T-helper 2 cell treated with Interferon-gamma antibody and Interleukin-4, amounts not matched to agents 100 ng/mL and 5 ng/mL, for 36 hours (primary cell): ENCODE data around the gene NTRK3. TPM values are rescaled to one million over a fixed set of nuclear protein-coding genes. Genes with fewer than 3 reads are reported as not detected.

Source experiments
- intact Hi-C: fragments of 100-400 bp; cut with micrococcal nuclease; formaldehyde crosslinking; loops from one replicate; pipeline ENCODE4 v1.15.1; 2023
- total RNA-seq: library from RNA; stranded (reverse); gene quantifications from 2 replicates; pipeline ENCODE4 v1.2.3, GENCODE V29; 2022

Gene NTRK3
- total RNA-seq, 1 donor from 2014 or later = not detected

- intact Hi-C loops = no loop called here
These were observed 353.6 kb downstream of the NTRK3 start for GRCh38 chr15:87902772-87903426.

- intact Hi-C loops = no loop called here
These were observed 354.4 kb downstream of the NTRK3 start for GRCh38 chr15:87901926-87902690.

DNA sequence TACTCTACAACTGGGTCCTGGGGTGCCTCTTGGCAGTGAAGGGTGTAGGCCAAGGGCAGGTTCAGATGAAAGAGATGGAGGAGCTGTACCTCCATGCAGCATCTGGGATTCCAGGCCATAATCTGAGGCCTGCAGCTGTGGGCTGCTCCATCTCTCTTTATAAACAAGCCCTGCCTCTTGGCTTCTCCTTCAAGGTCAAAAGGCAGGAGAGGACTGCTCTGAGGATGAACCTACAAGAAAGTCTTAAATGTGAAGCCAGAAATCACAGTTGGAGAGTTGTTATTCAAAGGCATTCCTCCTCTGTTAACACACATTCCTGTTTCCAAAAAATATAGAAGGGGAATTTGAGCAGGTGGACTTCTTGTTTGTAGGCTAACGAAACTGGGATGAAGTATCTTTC is 355.5 kb downstream of the NTRK3 start:
- intact Hi-C loops = no loop called here

GRCh38 chr15:87896936-87897335 is 359.6 kb downstream of the NTRK3 start:
- intact Hi-C loops = no loop called here

DNA sequence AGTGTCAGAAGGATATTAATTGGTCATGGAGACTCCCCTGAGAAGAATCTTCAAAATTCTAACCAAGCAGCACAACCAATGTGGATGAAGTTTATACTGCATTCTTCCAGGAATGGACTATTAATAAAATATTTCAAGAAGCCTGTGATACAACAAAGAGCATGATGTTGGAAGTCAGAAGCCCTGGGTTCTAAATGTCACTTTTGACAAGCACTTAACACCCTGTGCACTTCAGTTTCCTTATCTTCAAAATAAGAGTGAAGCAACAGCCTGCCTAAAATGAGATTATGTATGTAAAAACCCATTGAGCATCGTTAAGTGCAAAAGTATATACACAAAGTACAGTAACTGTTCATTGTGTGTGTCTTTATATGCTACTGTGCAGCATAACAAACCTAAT is 369.4 kb downstream of the NTRK3 start:
- intact Hi-C loops = no loop called here

GRCh38 chr15:87881026-87881425 is 375.5 kb downstream of the NTRK3 start:
- intact Hi-C loops = no loop called here

GRCh38 chr15:87877822-87878542 is 378.6 kb downstream of the NTRK3 start:
- intact Hi-C loops = no loop called here

- intact Hi-C loops = no loop called here
These were observed 379.3 kb downstream of the NTRK3 start for GRCh38 chr15:87877114-87877810.

GRCh38 chr15:87874896-87875711 is 381.4 kb downstream of the NTRK3 start:
- intact Hi-C loops = no loop called here

- intact Hi-C loops = no loop called here
These were observed 383.0 kb downstream of the NTRK3 start for GRCh38 chr15:87873516-87873915.

DNA sequence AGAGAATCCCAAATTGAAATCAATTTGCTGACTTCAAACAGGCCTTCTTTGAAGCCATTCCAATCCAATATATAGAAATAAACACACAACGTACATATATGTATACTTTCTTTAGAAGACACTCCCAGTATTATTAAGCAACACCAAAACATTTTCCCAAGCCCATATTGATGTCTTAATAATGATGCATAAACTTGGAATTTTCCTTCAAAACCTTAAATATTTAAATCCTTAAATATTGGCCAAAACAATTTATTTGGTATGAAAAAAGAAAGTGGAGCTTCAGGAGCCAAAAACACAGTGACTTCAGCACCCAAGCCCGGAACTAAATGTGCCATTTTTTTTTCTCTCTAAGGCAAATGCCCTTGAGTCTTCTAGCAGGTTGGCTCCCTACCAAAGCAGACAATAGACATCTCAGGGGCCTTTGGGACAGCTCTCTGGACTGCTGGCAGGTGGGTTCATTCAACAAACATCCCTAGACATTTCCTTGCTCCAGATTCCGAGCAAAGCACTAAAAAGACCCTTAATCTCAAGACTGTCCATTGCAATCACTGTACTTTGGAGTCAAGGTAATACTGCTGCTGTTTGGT is 384.7 kb downstream of the NTRK3 start:
- intact Hi-C loops = no loop called here

GRCh38 chr15:87871258-87871681 is 385.3 kb downstream of the NTRK3 start:
- intact Hi-C loops = no loop called here

DNA sequence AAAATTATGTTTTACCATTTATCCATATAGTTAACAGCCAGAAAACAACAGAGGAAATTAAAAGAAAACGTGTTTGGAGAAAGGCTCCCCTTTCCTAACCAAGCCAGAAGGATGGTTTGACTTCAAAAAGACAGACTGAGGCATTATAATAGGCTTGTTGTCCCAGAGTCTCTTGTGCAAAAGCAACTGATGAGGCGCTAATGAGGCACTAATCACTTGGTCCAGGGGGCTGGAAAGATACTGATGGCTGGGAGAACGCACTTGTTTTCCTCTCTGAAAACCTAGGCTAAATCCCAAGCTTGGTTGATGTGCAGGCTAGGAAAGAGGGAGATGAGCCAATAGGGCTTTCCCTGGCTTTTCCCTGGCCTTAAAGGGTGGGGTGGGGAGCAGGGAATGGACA is 389.6 kb downstream of the NTRK3 start:
- intact Hi-C loops = no loop called here

GRCh38 chr15:87863152-87863551 is 393.4 kb downstream of the NTRK3 start:
- intact Hi-C loops = no loop called here

DNA sequence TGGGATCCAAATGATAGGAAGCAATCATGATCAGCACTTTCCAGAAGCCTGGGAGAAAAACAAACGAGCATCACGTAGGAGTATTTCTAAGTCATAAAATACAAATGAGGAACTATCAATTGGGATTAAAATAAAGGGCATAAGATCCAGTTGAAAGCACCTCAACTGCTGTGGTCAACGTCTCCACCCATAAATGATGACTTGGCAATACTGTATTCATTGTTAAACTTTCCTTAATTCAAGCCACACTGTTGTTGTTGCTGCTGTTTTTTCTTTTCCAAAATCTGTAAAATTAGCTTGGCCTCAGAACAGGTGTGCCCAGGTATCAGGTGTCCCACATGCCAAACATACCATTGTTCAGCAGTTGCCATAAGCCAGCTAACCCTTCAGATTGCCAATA is 395.8 kb downstream of the NTRK3 start:
- intact Hi-C loops = no loop called here

- intact Hi-C loops = no loop called here
These were observed 397.9 kb downstream of the NTRK3 start for GRCh38 chr15:87858651-87859050.

DNA sequence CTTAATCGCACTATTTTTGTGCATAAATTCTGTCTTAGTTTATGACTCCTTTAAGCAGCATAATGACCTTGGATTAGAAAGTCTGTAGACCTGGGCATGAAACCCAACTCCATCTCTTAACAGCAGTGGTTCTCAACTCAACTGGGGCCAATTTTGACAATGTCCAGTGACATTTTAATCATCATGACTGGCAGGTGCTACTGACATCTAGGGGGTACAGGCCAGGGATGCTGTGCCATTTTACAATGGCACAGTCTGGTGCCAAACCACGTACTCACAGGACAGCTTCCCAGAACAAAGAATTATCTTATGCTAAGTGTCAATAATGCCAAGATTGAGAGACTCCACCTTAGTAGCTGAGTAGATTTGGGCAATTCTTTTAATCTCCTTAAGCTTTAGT is 405.0 kb downstream of the NTRK3 start:
- intact Hi-C loops = no loop called here

DNA sequence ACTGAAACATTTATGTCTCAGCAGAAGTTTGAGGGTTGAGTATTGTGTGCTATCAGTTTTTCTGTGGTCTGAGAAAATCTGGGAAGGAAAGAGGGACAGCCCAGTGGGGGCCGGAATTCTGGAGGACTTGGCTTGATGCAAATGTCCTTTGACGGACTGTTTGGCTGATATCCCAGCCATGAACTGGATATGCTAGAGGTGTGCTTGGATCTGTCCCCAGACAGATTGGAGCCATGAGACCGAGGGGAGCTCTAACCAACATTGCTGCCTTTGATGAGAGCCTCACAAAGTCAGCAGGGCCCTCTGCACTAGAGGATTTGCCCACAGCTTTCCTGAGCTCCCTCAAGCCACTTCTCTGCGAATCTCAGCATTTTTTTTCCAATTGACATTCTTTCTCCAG is 405.6 kb downstream of the NTRK3 start:
- intact Hi-C loops = no loop called here

GRCh38 chr15:87849181-87849580 is 407.4 kb downstream of the NTRK3 start:
- intact Hi-C loops = no loop called here

- intact Hi-C loops = no loop called here
These were observed 408.5 kb downstream of the NTRK3 start for GRCh38 chr15:87848012-87848411.
